LNCaP clone FGC (cell line): Measurements from ENCODE around the gene UNC5C.

Source experiments
- DNase-seq: peaks from one replicate; pipeline ENCODE4 v3.0.0-alpha.2; 2011; ENCODE audit warnings: low read depth
- H3K4me3 ChIP-seq: 2 replicates; pipeline ENCODE4 v1.5.1; 2011; ENCODE audit warnings: mild to moderate bottlenecking, low read depth, low read length, control low read depth
- CTCF ChIP-seq: IDR thresholded peaks from 2 replicates; pipeline ENCODE4 v1.5.1; 2012; ENCODE audit warnings: mild to moderate bottlenecking; ENCODE audit not compliant: control insufficient read depth, insufficient read depth; ENCODE audit errors: extremely low read depth

Gene UNC5C

DNA sequence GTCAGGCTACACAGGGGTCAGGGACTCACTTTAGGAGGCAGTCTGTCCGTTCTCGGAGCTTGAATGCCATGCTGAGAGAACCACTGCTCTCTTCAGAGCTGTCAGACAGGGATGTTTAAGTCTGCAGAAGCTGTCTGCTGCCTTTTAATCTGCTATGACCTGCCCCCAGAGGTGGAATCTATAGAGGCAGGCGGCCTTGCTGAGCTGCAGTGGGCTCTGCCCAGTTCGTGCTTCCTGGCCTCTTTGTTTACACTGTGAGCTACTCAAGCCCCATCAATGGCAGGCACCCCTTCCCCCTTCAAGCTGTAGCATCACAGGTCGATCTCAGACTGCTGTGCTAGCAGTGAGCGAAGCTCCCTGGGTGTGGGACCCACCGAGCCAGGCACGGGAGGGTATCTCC is 31.5 kb upstream of the UNC5C start:
- no peak for TF ChIP-seq CTCF
- no peak for DNase-seq
- H3K4me3 ChIP-seq = no peak overlapping the region

GRCh38 chr4:95572304-95572991 is 23.7 kb upstream of the UNC5C start:
- peak; percentile 70 for DNase-seq
- TF ChIP-seq CTCF = no peak
- H3K4me3 ChIP-seq = no peak overlapping the region

DNA sequence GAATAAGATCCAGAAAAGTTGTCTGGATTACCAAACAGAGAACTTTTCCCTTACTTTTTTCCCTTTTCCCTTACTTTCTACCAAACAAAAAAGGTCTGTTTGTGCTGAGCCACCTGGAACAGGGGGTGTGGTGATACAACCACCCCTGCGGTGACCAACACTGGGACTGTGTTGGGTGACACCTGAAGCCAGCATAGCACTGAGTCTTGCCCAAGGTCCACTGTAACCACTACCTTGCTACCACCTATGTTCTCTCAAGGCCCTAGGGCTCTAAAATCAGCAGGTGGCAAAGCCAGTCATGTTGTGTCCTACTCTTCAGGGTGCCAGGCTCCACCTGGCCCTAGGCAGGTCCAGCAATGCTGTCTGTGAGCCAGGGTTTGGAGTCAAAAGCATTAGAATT is 22.8 kb upstream of the UNC5C start:
- no peak for DNase-seq
- no peak overlapping the region for H3K4me3 ChIP-seq
- TF ChIP-seq CTCF = no peak

- no peak for TF ChIP-seq CTCF
- no peak for DNase-seq
- no peak overlapping the region for H3K4me3 ChIP-seq
Measured at GRCh38 chr4:95563638-95564337, 15.0 kb upstream of the UNC5C start.

GRCh38 chr4:95560774-95561173 is 12.0 kb upstream of the UNC5C start:
- no peak for TF ChIP-seq CTCF
- H3K4me3 ChIP-seq = no peak overlapping the region
- no peak for DNase-seq

GRCh38 chr4:95556207-95556859 is 7.6 kb upstream of the UNC5C start:
- TF ChIP-seq CTCF = no peak
- H3K4me3 ChIP-seq = no peak overlapping the region
- DNase-seq = no peak
